ENCODE data around the gene CERS6. TPM values are rescaled to one million over a fixed set of nuclear protein-coding genes. Genes with fewer than 3 reads are reported as not detected.
"Not testable (repeated sequence)": the region's sequence is repeated elsewhere in the genome, so short reads cannot be mapped to it uniquely, and the experiment has no call there.

CERS6 gene
- total RNA-seq, 1 experiment from 2014 or later = 15.1 TPM

DNA sequence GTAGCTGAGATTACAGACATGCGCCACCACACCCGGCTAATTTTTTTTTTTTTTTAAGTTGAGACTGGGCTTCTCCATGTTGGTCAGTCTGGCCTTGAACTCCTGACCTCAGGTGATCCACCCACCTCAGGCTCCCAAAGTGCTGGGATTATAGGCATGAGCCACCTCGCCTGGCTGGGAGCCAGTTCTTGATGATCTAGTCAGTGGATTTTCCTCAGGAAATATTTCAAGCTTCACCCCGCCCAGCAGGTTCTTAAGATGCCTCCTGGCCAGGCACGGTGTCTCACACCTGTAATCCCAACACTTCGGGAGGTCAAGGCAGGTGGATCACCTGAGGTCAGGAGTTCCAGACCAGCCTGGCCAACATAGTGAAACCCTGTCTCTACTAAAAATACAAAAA is 312.3 kb downstream of the CERS6 start:
- DNase-seq (ENCODE audit: low read depth) = not testable (repeated sequence)

DNA sequence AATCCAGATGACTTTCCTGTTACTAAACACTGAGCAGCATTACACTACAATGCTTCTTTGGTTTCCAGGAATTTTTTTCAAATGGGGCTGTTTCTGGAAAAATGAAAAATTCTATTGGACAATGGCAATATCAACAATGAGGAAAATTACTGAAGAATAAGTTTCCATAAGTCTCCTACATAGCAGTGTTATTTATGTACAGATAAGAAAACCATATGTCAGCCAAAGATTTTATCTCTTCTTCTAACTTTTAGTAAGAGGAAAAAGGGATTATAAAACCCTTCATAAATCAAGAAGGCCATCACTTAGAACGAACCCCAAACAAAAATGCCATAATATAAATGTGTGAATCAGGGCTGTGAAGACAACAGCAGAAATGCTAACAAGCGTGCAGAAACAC is 314.7 kb downstream of the CERS6 start:
- DNase-seq (ENCODE audit: low read depth) = no peak

DNA sequence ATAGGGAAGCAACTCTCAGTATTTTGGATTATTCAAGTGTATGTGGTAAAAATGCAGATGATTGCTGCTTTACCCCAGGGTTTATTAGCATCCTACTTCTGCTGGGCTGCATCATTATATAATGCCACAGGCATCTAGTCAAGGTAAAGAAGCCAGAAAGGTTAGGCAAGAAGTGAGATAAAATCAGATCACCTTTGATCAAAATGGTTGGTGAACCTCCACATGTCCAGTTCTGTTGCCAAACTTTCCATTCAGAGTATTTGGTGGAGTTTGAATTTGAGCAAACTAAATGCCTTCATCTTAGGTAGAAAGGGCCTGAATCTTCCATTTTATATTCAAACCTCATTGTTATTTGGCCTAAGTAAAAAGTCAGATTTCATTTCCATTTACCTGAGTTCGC is 316.6 kb downstream of the CERS6 start:
- no peak for DNase-seq (ENCODE audit: low read depth)

DNA sequence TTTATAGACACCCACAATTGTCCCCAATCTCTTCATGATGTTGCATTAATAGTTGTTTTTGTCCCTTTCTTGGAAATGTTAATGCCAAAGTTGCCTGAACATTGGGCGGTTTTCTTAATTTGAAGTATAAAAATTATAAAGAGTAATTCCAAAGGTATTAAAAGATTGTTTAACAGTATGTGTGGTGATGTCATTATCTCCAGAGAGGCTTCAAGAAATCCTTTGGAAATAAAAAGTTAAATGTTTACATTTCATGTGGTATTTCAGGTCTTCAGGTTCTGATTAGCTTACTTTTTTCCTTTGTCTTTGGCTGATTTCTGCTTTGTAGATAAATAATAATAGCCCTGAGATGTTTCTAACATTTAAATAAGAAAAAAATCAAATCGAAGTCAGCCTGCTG is 317.1 kb downstream of the CERS6 start:
- no peak for DNase-seq (ENCODE audit: low read depth)

DNA sequence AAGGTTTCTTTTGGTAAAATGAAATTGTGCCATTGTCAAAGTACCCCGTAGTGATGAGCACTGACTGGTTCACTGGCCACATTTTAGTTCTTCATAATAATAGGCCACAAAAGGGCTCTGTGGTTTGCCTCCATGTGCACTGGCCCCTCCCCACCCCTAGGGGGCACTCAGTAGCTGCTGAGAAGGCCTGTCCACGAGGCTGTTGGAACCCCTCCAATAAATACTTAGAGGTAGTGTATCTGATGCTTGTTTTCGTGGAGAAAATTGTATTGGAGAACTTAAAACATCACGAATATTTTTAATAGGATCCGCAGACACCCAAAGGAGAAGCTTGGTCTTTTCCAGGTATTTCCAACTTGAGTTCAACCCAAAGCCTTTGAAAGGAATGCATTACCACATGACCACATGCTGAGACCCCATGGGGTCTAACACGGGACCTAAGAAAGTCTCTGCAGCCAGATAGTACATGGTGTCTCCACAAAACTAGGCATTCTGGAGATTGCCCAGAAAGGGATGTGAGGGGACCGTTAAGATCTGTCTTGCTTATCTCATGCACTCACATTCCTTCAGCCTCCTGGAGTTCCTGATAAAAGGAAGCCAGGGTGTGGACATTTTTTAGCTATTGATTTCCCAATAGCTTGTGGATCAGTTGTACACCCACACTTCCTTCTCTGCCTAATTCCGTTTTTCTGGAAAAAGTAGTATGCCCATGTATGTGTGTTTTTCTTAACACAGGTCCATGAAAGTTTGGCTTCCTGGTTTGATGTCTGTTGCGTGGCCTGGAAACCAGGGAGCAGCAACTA is 317.8 kb downstream of the CERS6 start:
- DNase-seq (ENCODE audit: low read depth) = peak; percentile 58

DNA sequence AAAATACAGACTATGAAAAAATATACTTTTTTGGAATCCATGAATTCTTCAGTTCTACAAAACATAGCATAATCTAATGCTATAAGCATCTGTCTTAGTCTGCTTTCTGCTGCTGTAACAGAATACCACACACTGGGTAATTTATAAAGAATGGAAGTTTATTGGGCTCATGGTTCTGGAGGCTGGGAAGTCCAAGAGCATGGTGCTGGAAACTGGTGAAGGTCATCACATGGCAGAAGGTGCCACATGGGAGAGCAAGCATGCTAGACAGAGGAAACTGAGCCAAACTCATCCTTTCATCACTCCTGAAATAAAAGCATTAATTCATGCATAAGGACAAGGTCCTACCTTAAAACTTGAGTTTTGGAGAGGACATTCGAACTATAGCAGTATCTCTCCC is 319.8 kb downstream of the CERS6 start:
- DNase-seq (ENCODE audit: low read depth) = no peak

DNA sequence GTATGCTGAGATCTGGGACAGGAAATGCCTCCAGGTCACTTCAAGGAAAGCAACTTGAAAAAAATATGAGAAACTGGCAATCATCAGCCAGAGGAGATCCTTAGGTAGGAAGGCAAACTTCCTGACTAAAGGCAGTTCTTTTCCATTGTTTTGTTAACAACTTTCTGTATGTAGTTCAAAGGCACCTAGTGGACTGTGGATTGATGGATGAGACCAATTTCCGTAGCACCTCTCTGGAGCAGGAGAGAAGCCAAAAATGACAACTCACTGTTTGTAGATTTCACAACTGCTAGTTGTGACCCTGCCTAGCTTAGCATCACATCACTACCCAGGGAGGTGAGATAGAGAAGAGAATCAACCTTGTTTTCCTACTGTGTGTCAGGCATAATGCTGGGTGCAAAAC is 324.6 kb downstream of the CERS6 start:
- no peak for DNase-seq (ENCODE audit: low read depth)

DNA sequence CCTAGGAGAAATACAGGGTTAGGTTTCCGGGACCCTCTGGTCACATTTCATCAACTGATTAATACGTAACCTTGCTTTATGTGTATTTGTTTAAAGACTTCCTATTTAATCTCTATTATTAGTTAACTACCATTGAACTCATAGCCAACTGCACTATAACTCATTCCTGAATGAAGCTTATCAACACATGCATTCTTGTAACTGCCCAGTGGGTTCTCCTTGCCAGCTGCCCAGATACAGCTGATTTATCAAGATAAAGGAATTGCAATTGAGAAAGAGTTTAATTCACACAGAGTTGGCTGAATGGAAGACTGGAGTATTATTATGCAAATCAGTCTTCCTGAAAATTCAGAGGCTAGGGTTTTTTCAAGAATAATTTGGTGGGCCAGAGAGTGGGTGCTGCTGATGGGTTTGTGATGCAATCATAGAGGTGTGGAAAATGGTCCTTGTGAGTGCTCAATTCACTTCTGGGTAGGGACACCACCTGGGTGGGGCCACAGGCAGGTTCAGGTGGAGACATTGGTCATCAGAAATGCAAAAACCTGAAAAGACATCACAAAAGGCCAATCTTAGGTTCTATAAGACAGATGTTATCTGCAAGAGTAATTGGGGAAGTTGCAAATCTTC is 325.2 kb downstream of the CERS6 start:
- no peak for DNase-seq (ENCODE audit: low read depth)

DNA sequence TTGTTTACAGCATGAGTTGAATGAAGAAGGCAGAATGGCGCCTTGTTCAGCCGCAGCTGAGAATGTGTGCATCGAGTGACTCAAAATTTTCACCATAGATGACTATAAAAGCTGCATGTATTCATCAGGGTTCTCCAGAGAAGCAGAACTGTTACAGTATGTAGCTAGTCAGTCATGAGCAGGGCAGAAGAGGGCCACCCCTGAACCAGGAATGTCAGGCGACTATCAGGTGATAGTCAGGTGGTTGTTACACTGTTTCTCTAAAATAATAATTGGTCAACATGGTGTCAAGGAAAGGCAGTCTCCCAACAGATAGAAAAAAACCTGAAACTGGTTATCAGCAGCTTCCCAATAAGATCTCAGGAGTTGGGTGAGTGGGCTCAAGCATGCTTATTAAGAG is 326.2 kb downstream of the CERS6 start:
- no peak for DNase-seq (ENCODE audit: low read depth)

DNA sequence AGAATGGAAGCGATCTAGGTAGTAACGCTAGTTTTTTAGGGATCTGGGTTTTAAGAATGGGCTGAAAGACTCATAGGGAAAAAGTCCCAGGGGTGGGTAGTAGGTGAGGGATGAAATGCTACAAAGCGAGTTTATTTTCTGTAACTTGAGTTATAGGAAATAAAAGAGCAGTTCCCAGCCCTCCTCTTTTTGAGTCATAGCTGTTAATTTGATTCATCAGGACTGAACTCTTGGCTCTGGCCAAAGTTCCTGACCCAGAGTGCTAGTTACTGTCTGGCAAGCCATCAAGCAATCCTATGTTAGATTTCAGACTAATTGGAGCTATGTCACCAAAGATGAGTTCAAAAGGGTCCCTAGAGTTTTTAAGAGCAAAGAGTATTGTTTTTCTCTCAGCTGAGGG is 328.9 kb downstream of the CERS6 start:
- DNase-seq (ENCODE audit: low read depth) = no peak

DNA sequence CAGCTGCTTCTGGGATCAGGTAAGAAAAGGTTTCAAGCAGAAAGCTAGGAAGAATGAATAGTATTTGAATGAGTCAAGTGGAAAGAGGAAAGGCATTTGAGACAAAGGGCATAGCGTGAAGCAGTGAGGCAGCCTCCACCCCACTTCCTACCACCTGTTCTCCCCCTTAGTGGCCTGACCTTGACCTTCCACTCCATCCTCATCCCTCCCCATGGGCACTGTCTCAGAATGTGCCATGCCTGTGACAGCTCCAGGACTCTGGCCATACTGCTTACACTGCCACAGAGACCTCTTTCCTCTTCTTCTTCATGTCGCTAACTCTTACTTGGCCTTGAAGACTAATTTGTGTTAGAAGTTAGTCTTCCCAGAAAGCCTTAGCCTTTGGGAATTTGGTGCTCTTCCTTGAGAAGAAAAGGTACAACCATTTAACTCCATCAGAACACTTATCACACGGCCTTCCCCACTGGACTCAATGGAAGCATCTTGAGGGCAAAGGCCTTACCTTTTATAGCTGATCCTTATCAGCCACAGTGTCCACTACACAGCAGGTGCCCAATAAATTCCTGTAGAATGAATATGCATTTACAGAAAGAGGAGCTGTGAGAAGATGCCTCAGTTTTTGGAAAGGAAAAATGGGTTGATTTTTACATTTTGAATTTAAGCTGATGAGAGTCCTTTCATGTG is 331.2 kb downstream of the CERS6 start:
- no peak for DNase-seq (ENCODE audit: low read depth)

DNA sequence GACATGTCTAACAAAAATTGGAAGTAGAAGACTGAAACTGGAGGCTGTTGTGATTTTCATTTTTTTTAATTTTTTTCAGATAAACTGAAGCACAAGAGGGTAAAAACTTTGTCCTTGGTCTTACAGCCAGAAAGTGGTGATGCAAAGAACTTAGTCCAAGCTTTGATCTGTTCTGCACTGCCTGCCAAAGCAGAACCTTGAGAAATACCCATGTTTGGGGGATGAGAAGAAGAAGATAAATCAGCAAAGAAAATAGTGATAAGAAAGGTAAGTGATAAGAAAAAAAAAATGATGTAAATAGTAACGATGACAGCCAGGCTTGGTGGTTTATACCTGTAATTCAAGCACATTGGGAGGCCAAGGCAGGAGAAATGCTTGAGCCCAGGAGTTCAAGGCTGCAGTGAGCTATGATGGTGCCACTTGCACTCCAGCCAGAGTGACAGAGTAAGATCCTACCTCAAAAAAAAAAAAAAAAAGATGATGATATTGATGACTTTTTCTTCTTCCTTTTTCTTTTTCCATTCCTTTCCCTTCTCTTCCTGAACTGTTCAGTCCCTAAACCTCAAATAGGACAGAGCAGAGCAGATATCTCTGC is 331.8 kb downstream of the CERS6 start:
- no peak for DNase-seq (ENCODE audit: low read depth)

DNA sequence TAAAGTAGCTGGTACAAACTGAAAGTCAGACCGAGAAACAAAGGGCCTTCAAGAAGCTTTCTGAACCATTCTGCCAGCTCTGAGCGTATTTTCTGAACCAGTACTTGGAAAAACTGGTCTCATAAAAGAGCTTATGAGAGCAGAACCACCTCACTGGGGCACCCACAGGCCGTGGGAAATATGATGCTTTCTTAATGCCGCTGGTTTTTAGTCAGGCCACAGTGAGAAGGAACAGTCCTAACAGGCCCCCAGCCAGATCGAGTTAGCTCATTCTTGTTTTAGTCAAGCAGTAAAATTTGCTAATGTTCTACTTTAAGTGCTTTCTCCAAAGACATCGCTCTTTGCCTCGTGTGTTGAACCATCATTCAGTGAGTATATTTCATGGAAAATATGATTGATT is 333.7 kb downstream of the CERS6 start:
- no peak for DNase-seq (ENCODE audit: low read depth)

DNA sequence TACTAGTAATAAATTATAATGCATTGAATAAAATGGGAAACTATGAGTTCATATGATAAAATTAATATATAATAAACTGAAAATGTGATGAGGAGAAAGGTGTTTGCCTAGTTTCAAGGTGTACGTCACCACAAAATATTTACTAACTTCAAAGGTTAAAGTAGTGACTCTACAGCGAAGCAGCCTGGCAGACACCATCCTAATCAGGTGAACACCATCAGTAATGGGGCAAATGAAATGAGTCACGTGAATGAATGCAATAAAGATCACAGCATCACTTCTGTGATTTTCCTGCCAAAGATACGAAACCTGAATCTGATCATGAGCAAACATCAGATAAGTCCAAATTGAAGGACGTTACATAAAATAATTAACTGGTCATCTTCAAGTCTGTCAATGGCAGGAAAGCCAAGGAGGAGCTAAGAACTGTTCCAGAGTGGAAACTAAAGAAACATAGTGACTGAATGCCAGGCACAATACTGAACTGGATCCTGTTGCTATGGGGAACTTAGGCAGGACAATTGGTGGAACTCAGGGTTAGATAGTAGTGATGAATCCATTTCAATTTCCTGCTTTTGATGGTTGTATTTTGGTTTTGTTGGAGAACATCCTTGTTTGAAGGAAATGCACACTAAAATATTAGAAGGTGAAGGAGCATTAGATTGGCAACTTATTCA is 334.3 kb downstream of the CERS6 start:
- no peak for DNase-seq (ENCODE audit: low read depth)

DNA sequence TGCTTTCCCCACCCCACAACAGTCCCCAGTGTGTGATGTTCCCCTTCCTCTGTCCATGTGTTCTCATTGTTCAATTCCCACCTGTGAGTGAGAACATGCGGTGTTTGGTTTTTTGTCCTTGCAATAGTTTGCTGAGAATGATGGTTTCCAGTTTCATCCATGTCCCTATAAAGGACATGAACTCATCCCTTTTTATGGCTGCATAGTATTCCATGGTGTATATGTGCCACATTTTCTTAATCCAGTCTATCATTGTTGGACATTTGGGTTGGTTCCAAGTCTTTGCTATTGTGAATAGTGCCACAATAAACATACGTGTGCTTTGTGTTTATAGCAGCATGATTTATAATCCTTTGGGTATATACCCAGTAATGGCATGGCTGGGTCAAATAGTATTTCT is 335.1 kb downstream of the CERS6 start:
- DNase-seq (ENCODE audit: low read depth) = not testable (repeated sequence)

DNA sequence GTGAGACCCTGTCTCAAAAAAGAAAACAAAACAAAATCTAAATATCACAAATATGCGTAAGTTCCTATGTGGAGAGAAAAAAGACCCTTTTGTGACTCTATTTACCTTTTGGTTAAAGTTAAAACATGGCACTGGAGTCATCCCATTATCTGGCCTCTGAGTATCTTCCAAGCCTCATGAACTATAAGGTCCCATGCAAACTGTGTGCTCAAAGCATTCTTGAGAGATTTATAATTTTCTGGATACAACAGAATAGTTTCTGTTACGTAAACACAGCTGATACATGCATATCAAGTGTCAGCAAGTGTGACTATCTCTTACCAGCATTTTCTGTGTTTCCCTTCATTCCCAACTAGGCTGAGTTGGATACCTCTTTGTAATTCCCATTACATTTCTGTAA is 337.5 kb downstream of the CERS6 start:
- DNase-seq (ENCODE audit: low read depth) = no peak

DNA sequence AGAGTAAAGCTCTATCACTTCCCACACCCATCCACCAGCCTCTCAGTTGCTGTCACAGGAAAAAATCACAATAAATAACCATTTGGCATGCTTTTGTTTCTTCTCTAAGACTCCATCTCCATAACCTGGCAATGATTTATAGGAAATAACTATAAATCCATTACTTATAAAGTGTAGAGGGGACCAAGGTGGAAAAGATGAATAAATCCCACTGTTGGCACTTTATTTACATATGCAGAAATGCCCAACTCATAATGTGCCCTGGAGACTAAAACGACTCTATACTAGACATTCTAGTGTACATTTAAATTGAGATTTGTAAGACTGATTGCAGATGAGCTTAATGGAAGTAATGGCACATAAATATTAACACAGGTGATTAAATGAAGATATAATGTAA is 338.9 kb downstream of the CERS6 start:
- no peak for DNase-seq (ENCODE audit: low read depth)

DNA sequence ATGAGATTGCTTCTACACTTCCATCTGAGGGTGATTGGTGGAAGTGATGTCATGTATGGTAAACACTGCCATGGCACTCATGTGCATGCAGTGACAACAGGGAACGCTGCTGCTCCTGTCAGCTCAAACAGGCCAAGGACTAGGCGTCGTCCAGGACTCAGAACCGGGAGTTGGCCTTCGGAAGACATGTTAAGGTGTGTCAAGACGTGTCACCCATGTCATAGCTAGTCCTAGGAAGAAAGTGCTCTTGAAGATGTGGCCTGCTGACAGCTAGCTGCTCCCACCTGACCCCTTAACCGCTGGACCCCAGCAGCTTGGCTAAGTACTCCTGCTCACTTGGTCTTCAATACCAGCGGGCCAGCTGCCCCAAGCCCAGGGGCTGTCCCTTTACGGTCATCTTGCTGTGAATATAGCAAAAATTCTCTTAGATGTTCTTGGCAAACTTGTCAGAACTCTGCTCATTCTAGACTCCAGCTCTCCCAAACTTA is 340.1 kb downstream of the CERS6 start:
- no peak for DNase-seq (ENCODE audit: low read depth)

DNA sequence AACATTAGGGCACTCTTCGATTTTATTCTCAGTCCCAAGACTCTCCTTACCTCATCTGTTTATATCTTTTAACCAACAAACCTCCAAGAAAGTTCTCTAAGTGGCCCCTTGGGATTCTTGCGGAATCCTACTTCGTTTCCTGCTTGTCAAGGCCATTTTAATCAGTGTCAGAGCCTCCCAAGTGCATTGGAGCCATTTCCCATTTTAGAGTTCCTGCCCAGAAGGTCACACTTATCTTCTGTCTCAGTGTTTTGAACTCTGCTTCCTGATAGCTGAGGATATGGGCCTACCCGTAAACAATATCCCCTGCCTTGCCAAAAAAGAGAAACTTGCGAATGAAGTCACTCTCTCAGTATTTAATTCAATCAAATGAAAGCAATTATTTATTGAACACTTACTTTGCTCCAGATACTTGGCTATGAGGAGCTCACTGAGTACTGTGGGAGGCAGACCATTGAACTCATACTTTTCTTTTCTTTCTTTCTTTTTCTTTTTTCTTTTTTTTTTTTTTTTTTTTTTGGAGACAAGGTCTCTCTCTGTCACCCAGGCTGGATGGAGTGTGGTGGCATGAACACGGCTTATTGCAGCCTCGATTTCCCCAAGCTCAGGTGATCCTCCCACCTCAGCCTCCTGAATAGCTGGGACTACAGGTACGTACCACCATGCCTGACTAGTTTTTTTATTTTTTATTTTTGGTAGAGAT is 340.7 kb downstream of the CERS6 start:
- no peak for DNase-seq (ENCODE audit: low read depth)

DNA sequence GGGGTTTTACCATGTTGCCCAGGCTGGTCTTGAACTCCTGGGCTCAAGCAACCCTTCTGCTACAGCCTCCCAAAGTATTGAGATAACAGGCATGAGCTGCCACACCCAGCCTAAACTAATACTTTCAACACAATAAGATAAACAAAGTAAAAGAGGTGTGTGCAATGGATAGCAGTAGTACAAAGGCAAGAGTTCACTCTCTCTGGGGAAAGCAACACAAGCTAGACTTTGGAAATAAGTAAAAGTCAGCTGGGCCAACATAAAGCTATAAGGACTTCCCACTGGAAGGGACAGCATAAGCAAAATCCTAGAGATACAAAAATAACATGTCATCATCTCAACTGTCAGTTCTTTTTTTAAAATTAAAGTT is 341.2 kb downstream of the CERS6 start:
- DNase-seq (ENCODE audit: low read depth) = no peak

Measured in RPMI7951 (cell line).